OCI-M1 (cell line): ENCODE measurements around the gene KIF16B.
"Not testable (repeated sequence)": the region's sequence is repeated elsewhere in the genome, so short reads cannot be mapped to it uniquely, and the experiment has no call there.

Experiments
- DNase-seq: peaks from one replicate; lab custom pipeline; 2025; lab: John Stamatoyannopoulos, UW

The KIF16B gene

GRCh38 chr20:16258766-16259165, 314.5 kb downstream of the KIF16B start:
- DNase-seq = no peak

- no peak for DNase-seq
Measured at GRCh38 chr20:16257813-16258430, 315.3 kb downstream of the KIF16B start.

DNA sequence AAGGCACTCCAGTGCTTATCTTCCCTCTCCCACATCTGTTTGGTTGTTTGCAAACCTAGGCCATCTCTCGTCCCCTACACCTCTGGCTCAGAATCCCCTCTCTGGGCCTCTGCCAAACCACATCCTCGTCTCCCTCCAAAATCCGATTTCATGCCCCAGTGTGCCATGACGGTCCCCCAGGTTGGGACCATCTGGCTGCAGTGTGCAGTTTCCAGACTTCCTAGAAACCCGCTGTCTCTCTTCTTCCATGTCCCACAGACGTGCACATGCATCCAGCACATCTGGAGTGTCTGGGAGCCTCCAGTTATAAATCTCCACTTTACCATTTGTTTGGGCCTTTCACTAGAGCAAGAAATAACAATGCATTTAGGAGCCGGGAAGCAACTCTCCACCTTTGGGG, 316.2 kb downstream of the KIF16B start:
- DNase-seq = no peak

DNA sequence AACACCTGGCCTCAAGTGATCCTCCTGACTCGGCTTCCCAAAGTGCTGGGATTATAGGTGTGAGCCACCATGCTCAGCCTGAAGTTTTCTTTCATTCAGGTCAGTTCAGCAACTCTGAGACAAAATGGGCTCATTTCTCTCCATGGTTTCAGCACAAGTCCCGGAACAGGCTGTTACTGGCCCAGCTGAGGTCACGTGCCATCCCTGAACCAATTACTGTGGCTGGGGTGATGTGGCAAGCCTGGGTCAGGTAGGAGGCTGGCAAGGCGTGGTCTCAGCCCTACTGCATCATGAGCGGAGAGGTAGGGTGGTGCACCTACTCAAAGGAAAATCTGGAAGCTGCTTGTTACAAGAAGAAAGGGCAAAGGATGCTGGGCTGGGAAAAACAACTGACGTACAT, 326.4 kb downstream of the KIF16B start:
- no peak for DNase-seq

- DNase-seq = no peak
Measured at GRCh38 chr20:16246291-16246690, 327.0 kb downstream of the KIF16B start.

DNA sequence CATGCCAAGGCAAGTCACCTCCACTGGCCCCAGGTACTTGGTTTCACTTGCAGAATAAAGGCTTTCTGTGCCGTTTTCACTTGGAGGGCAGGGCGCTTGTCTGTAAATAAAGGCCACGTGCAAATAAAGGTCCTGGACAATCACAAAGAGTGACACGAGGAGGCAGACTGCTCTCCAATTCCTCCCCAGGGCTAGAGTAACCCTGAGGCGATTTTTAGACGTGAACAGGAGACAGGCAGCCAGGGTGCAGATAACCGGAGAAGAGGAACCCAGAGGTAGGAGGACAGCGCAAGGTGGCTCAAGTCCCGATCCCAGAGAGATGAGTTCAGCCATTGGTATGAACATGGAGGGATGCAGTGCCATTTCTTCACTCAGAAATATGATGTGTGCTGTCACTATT, 327.4 kb downstream of the KIF16B start:
- no peak for DNase-seq

DNA sequence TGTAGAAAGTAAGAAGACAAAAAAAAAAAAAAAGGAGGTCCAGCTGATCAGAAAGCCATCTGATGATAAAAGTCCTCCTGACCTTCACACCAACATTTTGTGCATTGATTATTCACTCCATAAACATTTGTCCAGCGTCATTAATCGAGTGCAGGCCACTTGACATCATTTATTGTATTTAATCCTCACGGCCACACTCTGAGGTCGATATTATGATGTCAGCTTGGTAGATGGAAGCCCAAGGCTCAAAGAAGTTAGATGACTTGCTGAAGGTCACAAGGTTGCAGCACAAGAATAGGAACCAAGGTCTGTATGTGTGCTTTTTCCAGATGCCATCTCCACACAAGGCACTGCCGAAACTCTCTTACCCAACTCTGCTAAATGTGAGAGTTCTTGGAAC, 328.4 kb downstream of the KIF16B start:
- no peak for DNase-seq

DNA sequence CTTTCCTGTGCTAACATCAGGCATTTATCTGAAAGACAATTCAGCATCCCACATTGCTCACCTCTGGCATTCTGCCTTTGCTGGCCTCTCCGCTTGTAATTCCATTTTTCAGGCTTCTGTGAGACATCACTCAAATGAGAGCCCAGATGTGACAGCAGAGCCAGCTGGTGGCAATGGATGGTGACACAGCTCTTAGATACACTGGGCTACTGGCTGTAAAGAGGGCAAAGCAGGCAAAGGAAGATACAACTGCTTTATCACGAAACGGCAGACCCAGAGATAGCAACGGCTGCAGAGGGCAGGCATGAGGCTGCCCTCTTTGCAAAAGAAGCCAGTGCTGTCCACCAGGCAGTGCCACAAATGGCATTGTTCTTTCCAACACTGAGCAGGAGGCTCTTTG, 329.8 kb downstream of the KIF16B start:
- peak; percentile 55 for DNase-seq

DNA sequence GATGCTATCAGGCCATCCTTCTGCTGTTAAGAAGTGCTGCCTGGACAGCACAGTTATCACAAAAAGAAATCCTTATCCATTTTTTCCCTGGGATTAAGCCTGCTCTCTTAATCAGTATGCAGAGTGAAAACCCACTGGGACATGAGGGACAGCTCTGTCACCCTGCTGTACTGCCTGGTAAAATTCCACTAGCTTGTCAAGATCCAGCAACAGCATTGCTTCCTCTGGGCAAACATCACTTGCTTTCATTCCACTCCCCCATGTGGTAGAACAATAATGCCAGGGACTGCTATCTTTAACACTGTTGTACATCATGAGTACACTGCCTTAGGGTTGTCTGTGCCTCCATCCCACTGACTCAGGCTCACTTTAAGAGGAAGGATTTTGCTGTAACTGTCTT, 331.3 kb downstream of the KIF16B start:
- DNase-seq = peak; percentile 24

- no peak for DNase-seq
Measured at GRCh38 chr20:16240355-16240754, 332.9 kb downstream of the KIF16B start.

DNA sequence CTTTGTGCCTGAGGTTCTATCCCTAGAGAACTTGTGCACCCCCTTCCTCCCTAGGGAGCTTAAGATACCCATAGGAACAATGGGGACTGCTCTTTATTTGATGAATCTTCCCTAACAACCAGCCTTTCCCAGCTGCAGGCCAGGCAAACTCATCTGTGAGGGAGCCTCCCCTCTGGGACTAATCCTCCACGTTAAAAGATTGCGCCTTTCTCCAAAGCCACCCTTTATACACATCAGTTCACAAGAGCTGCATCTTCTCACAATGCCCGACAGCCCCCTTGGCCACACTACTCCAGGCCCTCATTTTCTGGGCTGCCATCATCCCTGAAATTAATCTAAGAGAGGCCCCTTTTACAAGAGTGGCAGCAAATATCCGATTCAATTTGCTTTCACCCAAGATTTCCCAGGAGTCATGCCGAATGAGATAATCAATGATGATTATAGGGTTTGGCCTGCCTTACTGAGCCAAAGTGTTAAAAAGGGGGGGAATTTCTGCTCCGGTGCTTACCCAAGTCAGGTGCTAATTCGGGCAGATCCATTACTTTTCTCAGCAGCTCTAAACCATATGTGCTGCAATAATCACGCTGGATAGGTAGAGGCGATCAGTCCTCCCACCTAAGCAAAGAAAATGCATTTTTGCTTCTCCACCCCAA, 336.5 kb downstream of the KIF16B start:
- DNase-seq = no peak

DNA sequence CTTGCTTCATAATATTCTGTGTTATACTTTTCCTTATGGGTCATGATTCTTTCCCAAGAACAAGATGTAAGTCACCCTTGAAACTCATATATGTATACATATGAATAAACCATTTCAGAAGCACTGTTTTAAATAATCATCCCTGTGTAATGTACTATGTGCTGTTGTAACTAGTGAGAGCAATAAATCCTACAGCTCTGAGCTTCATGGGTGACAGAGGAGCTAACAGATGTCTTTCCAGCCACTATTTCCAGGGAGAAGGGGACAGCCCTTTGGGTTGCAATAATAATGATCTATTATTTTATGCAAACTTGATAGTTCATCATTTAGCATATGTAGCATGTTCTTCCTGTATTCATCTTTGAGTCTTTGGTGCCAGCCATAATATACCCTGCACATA, 342.8 kb downstream of the KIF16B start:
- DNase-seq = no peak

GRCh38 chr20:16229813-16230212, 343.4 kb downstream of the KIF16B start:
- DNase-seq = no peak

DNA sequence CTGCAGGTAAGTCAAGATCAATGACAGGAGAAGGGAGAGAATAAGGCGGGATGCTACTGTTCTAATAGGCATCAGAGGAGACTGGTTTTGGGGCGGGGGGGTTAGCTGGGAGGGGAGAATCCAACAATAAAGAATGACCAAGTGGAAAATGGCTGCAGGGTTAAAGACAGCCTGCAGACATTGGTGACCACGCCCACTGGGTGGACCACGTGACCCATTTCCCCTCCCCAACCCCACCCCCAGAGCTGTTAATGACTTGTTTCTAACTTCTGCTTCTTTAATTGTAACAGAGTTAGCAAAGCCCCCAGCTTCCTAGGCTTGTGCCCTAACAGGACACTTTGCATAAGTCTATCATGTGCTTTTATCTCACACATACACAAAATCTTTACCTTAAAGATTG, 344.5 kb downstream of the KIF16B start:
- no peak for DNase-seq

DNA sequence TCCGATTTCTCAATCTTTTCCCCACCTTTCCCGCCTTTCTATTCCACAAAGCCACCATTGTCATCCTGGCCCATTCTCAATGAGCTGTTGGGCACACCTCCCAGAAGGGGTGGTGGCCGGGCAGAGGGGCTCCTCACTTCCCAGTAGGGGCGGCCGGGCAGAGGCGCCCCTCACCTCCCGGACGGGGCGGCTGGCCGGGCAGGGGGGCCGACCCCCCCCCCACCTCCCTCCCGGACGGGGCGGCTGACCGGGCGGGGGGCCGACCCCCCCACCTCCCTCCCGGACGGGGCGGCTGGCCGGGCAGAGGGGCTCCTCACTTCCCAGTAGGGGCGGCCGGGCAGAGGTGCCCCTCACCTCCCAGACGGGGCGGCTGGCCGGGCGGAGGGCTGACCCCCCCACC, 346.3 kb downstream of the KIF16B start:
- DNase-seq = not testable (repeated sequence)

GRCh38 chr20:16224836-16225235, 348.4 kb downstream of the KIF16B start:
- DNase-seq = no peak

GRCh38 chr20:16222859-16223411, 350.3 kb downstream of the KIF16B start:
- peak; percentile 69 for DNase-seq
